GM10266 (cell line): ENCODE measurements around the gene ITIH3.

Source experiments
- DNase-seq: peaks from one replicate; pipeline ENCODE4 v3.0.0; 2012; ENCODE audit errors: extremely low spot score
- CTCF ChIP-seq: IDR thresholded peaks from 2 replicates; pipeline ENCODE4 v1.5.1; 2012; ENCODE audit warnings: mild to moderate bottlenecking, low read depth; ENCODE audit not compliant: control insufficient read depth, insufficient read depth; ENCODE audit errors: missing control alignments

Gene ITIH3

GRCh38 chr3:52847241-52847640 is 52.6 kb downstream of the ITIH3 start:
- DNase-seq = no peak
- TF ChIP-seq CTCF = no peak

GRCh38 chr3:52847726-52848125 is 53.1 kb downstream of the ITIH3 start:
- TF ChIP-seq CTCF = no peak
- no peak for DNase-seq

- no peak for TF ChIP-seq CTCF
- no peak for DNase-seq
These were observed 54.0 kb downstream of the ITIH3 start for GRCh38 chr3:52848617-52849016.

- DNase-seq = no peak
- no peak for TF ChIP-seq CTCF
These were observed 55.1 kb downstream of the ITIH3 start for GRCh38 chr3:52849656-52850055.

GRCh38 chr3:52851348-52851747 is 56.8 kb downstream of the ITIH3 start:
- peak; percentile 70 for TF ChIP-seq CTCF
- peak; percentile 66 for DNase-seq

- TF ChIP-seq CTCF = no peak
- DNase-seq = no peak
These were observed 57.8 kb downstream of the ITIH3 start for GRCh38 chr3:52852419-52852818.

GRCh38 chr3:52854013-52854412 is 59.4 kb downstream of the ITIH3 start:
- TF ChIP-seq CTCF = no peak
- DNase-seq = no peak
